Activated CD8-positive, alpha-beta T cell treated with anti-CD3 and anti-CD28 coated beads for 36 hours (primary cell): ENCODE data around the gene TFAM. TPM values are rescaled to one million over a fixed set of nuclear protein-coding genes. Genes with fewer than 3 reads are reported as not detected.

Experiments used
- ATAC-seq: fragments of 200-7000 bp; cut with Tn5 transposase; one replicate; pipeline ENCODE4 v1.10.0; 2021; ENCODE audit warnings: mild to moderate bottlenecking, moderate library complexity
- CTCF ChIA-PET: fragments of 350-600 bp; sonication (Branson Sonifier 250); formaldehyde crosslinking; loops from one replicate; lab custom pipeline; 2021; ENCODE audit warnings: antibody characterized with exemption; lab: Charles Lee
- POLR2A ChIA-PET: fragments of 350-600 bp; sonication (Branson Sonifier 250); formaldehyde crosslinking; loops from one replicate; lab custom pipeline; 2021; ENCODE audit warnings: antibody characterized with exemption; lab: Charles Lee
- DNase-seq: peaks from one replicate; pipeline ENCODE4 v3.0.0-alpha.2; 2020
- H3K27ac Mint-ChIP-seq: one replicate; pipeline ENCODE4 v1.8.0; 2021; ENCODE audit warnings: mild to moderate bottlenecking, mixed read lengths
- H3K27me3 Mint-ChIP-seq: one replicate; pipeline ENCODE4 v1.8.0; 2021; ENCODE audit warnings: mixed read lengths
- H3K36me3 Mint-ChIP-seq: one replicate; pipeline ENCODE4 v1.8.0; 2021; ENCODE audit warnings: low read depth, mixed read lengths
- H3K4me1 Mint-ChIP-seq: one replicate; pipeline ENCODE4 v1.8.0; 2021; ENCODE audit warnings: low read depth, mixed read lengths
- H3K4me3 Mint-ChIP-seq: one replicate; pipeline ENCODE4 v1.8.0; 2021; ENCODE audit warnings: mild to moderate bottlenecking, moderate library complexity, mixed read lengths
- H3K9me3 Mint-ChIP-seq: one replicate; pipeline ENCODE4 v1.8.0; 2021; ENCODE audit warnings: mixed read lengths
- CTCF ChIP-seq: fragments of 200-600 bp; IDR thresholded peaks from one replicate; pipeline ENCODE4 v1.8.0; 2022; ENCODE audit warnings: antibody characterized with exemption, mild to moderate bottlenecking
- intact Hi-C: fragments of 100-400 bp; cut with micrococcal nuclease; formaldehyde crosslinking; loops from one replicate; pipeline ENCODE4 v1.10.0; 2022
- total RNA-seq, 2 experiments: library from RNA; stranded (reverse); gene quantifications; one replicate each; pipeline ENCODE4 v1.2.3, GENCODE V29; 2021

Gene TFAM
- total RNA-seq, 2 experiments from 2014 or later, result 97.3 to 116 TPM

- ChIA-PET CTCF (interaction anchor here (1.1 to 2.0 kb wide), 3 partner anchors 21 to 61 kb away, joined by 3 to 6 read pairs (median 5); partner anchors contain the start of gene TFAM), POLR2A (interaction anchor here (0.6 kb wide), 1 partner anchor 13 kb away, joined by 3 read pairs; no protein-coding TSS in a partner anchor)
- ATAC-seq (peak; percentile 37), DNase-seq (no peak)
- Mint-ChIP-seq H3K36me3 (peaks cover 17% of the 10 kb centered on the region), H3K4me3 (no peak overlapping the region), H3K27ac (no peak overlapping the region), H3K9me3 (no peaks in the 10 kb centered on the region), H3K4me1 (peaks cover 22% of the 10 kb centered on the region), H3K27me3 (no peaks in the 10 kb centered on the region)
- no peak for TF ChIP-seq CTCF
- intact Hi-C loops, result no loop called here
These were observed 24.7 kb upstream of the TFAM start for GRCh38 chr10:58360412-58361004.

GRCh38 chr10:58361353-58361752, 23.9 kb upstream of the TFAM start:
- Mint-ChIP-seq H3K9me3 (no peaks in the 10 kb centered on the region), H3K4me3 (no peak overlapping the region), H3K4me1 (peaks cover 22% of the 10 kb centered on the region), H3K27me3 (no peaks in the 10 kb centered on the region), H3K27ac (no peak overlapping the region), H3K36me3 (peaks cover 17% of the 10 kb centered on the region)
- intact Hi-C loops, result no loop called here
- no peak for TF ChIP-seq CTCF
- ATAC-seq (no peak), DNase-seq (no peak)
- ChIA-PET CTCF (interaction anchor here (1.1 to 2.0 kb wide), 3 partner anchors 20 to 62 kb away, joined by 3 to 6 read pairs (median 5); partner anchors contain the start of gene TFAM), POLR2A (no interaction called here)

- intact Hi-C loops, result no loop called here
- Mint-ChIP-seq H3K27me3 (no peaks in the 10 kb centered on the region), H3K4me3 (no peak overlapping the region), H3K27ac (no peak overlapping the region), H3K36me3 (peaks cover 17% of the 10 kb centered on the region), H3K4me1 (peaks cover 22% of the 10 kb centered on the region), H3K9me3 (no peaks in the 10 kb centered on the region)
- DNase-seq (no peak), ATAC-seq (no peak)
- ChIA-PET POLR2A (no interaction called here), CTCF (no interaction called here)
- no peak for TF ChIP-seq CTCF
These were observed 23.0 kb upstream of the TFAM start for GRCh38 chr10:58362027-58362789.

- ATAC-seq, result no peak
- Mint-ChIP-seq H3K9me3 (no peaks in the 10 kb centered on the region), H3K27me3 (no peaks in the 10 kb centered on the region), H3K36me3 (peaks cover 13% of the 10 kb centered on the region), H3K4me3 (no peak overlapping the region), H3K27ac (no peak overlapping the region), H3K4me1 (no peaks in the 10 kb centered on the region)
- no peak for DNase-seq
- CTCF ChIA-PET, result interaction anchor here (1.1 to 1.7 kb wide), 2 partner anchors 14 to 18 kb away, joined by 3 to 7 read pairs; partner anchors contain the start of gene TFAM
- intact Hi-C loops, result no loop called here
- TF ChIP-seq CTCF, result no peak
- POLR2A ChIA-PET, result interaction anchor here (0.5 kb wide), 1 partner anchor 1870 kb away, joined by 3 read pairs; no protein-coding TSS in a partner anchor
These were observed 18.1 kb upstream of the TFAM start for GRCh38 chr10:58367069-58367468.

- ATAC-seq (no peak), DNase-seq (no peak)
- no peak for TF ChIP-seq CTCF
- intact Hi-C loops, result no loop called here
- CTCF ChIA-PET, result interaction anchor here (1.0 kb wide), 1 partner anchor 72 kb away, joined by 4 read pairs; no protein-coding TSS in a partner anchor
- H3K4me1 Mint-ChIP-seq, result no peaks in the 10 kb centered on the region
- no peak overlapping the region for H3K4me3 Mint-ChIP-seq
- no peak overlapping the region for H3K27ac Mint-ChIP-seq
- H3K9me3 Mint-ChIP-seq, result no peaks in the 10 kb centered on the region
- POLR2A ChIA-PET, result no interaction called here
- no peaks in the 10 kb centered on the region for H3K36me3 Mint-ChIP-seq
- H3K27me3 Mint-ChIP-seq, result no peaks in the 10 kb centered on the region
These were observed 13.7 kb upstream of the TFAM start for GRCh38 chr10:58371473-58371872.
